HL-60 (cell line): ENCODE data around the gene TMEM79.

Experiments used
- GABPA ChIP-seq: IDR thresholded peaks from 2 replicates; pipeline ENCODE4 v1.6.1; 2012; ENCODE audit warnings: low read depth
- POLR2AphosphoS5 ChIP-seq: IDR thresholded peaks from 2 replicates; pipeline ENCODE4 v1.6.1; 2012; ENCODE audit warnings: low read depth
- SPI1 ChIP-seq: IDR thresholded peaks from 2 replicates; pipeline ENCODE4 v1.6.1; 2012; ENCODE audit warnings: low read depth, mild to moderate bottlenecking, borderline replicate concordance
- TF ChIP-seq, protein P1 (sequence below): IDR thresholded peaks from one replicate; pipeline ENCODE4 v1.5.1; 2011; ENCODE audit warnings: low read length, control low read depth, inconsistent platforms; ENCODE audit not compliant: insufficient read depth
- TF ChIP-seq, protein P2 (sequence below): IDR thresholded peaks from 2 replicates; pipeline ENCODE4 v1.6.1; 2012; ENCODE audit warnings: low read depth; ENCODE audit not compliant: insufficient replicate concordance

DNA sequence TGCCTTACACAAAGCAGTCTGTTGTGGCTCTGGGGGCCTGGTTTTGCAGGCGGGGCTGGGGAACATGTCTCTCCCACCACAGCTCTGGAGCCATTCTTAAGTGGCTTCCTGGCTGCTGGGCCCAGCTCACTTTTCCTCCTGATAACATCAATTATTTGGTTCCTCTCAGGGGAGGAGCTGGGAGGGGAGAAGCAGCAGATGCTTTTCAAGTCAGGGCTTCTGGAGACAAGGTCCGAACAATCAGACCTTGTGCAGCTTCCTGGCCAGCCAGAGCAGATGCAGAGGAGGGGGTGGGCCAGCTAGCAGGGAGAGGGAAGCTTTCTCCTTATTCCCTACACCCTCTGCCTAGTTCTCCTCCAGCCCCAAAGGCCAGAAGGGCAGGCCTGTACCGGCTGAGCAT, 32.6 kb upstream of the TMEM79 start:
- TF ChIP-seq, protein P1, sequence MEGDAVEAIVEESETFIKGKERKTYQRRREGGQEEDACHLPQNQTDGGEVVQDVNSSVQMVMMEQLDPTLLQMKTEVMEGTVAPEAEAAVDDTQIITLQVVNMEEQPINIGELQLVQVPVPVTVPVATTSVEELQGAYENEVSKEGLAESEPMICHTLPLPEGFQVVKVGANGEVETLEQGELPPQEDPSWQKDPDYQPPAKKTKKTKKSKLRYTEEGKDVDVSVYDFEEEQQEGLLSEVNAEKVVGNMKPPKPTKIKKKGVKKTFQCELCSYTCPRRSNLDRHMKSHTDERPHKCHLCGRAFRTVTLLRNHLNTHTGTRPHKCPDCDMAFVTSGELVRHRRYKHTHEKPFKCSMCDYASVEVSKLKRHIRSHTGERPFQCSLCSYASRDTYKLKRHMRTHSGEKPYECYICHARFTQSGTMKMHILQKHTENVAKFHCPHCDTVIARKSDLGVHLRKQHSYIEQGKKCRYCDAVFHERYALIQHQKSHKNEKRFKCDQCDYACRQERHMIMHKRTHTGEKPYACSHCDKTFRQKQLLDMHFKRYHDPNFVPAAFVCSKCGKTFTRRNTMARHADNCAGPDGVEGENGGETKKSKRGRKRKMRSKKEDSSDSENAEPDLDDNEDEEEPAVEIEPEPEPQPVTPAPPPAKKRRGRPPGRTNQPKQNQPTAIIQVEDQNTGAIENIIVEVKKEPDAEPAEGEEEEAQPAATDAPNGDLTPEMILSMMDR, result no peak
- TF ChIP-seq SPI1 (no peak), POLR2AphosphoS5 (no peak), GABPA (no peak)
- TF ChIP-seq, protein P2, sequence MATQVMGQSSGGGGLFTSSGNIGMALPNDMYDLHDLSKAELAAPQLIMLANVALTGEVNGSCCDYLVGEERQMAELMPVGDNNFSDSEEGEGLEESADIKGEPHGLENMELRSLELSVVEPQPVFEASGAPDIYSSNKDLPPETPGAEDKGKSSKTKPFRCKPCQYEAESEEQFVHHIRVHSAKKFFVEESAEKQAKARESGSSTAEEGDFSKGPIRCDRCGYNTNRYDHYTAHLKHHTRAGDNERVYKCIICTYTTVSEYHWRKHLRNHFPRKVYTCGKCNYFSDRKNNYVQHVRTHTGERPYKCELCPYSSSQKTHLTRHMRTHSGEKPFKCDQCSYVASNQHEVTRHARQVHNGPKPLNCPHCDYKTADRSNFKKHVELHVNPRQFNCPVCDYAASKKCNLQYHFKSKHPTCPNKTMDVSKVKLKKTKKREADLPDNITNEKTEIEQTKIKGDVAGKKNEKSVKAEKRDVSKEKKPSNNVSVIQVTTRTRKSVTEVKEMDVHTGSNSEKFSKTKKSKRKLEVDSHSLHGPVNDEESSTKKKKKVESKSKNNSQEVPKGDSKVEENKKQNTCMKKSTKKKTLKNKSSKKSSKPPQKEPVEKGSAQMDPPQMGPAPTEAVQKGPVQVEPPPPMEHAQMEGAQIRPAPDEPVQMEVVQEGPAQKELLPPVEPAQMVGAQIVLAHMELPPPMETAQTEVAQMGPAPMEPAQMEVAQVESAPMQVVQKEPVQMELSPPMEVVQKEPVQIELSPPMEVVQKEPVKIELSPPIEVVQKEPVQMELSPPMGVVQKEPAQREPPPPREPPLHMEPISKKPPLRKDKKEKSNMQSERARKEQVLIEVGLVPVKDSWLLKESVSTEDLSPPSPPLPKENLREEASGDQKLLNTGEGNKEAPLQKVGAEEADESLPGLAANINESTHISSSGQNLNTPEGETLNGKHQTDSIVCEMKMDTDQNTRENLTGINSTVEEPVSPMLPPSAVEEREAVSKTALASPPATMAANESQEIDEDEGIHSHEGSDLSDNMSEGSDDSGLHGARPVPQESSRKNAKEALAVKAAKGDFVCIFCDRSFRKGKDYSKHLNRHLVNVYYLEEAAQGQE, result no peak
